Measurements from ENCODE around the gene SMAD3.

The SMAD3 gene

DNA sequence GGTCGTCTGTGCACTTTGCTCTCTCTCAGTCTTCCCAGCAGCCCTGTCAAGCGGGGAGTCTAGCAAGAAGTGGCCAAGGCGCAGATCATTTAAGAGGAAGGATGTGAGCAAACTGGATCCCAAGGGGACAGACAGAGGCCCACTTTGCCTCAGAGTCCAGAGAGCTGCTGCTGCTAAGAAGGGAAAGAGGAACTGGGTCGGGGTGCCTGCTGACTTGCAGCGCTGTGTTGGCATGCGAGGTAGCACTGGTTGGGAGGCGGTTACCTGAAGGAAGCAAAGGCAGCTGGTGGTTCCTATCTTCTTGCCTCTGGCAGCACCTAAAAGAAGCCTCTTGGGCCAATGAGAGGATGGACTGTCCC, 28.1 kb downstream of the SMAD3 start:
- H3K9ac ChIP-seq (ENCODE audit: low read depth, low read length) = no peak overlapping the region
- H3K27me3 ChIP-seq (ENCODE audit: insufficient read depth, low read length) = no peaks in the 10 kb centered on the region
- whole genome bisulfite sequencing = 93% methylated on average over 7 of the region's 7 CpGs
- H3K4me3 ChIP-seq (ENCODE audit: low read length) = no peak overlapping the region
- peaks cover 2% of the 10 kb centered on the region; the same call in 1 of the 2 replicates for H3K36me3 ChIP-seq (ENCODE audit: insufficient read depth, low read length)
- H3K27ac ChIP-seq (ENCODE audit: low read depth, low read length) = no peak overlapping the region
- H3K4me1 ChIP-seq (ENCODE audit: insufficient read depth, low read length) = peaks cover 49% of the 10 kb centered on the region
- H3K9me3 ChIP-seq (ENCODE audit: insufficient read depth, low read depth, low read length) = no peaks in the 10 kb centered on the region

GRCh38 chr15:67094001-67094826, 28.8 kb downstream of the SMAD3 start:
- no peak overlapping the region for H3K27ac ChIP-seq (ENCODE audit: low read depth, low read length)
- 85% methylated on average over 15 of the region's 15 CpGs for WGBS
- H3K9me3 ChIP-seq (ENCODE audit: insufficient read depth, low read depth, low read length) = no peaks in the 10 kb centered on the region
- no peaks in the 10 kb centered on the region for H3K27me3 ChIP-seq (ENCODE audit: insufficient read depth, low read length)
- no peak overlapping the region for H3K4me3 ChIP-seq (ENCODE audit: low read length)
- H3K4me1 ChIP-seq (ENCODE audit: insufficient read depth, low read length) = peaks cover 54% of the 10 kb centered on the region
- H3K9ac ChIP-seq (ENCODE audit: low read depth, low read length) = no peak overlapping the region
- H3K36me3 ChIP-seq (ENCODE audit: insufficient read depth, low read length) = peaks cover 2% of the 10 kb centered on the region; the same call in 1 of the 2 replicates

DNA sequence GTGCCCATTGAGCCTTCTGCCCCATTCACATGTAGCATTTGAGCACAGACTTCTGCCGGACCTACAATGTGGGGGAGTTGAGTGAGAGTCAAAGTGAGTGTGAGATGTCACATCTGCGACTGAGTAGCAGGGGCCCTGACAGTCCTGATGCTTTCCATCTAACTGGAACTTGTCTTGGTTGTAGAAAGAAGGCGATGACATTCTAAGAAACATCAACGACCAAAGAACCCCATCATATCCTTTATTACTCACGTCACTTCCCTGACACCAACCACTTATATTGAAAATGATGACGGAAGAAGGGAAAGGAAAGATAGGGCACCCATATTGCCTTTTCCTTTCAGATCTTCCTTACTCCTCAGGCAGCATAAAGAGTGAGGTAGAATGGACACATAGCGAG, 30.5 kb downstream of the SMAD3 start:
- 93% methylated on average over 6 of the region's 7 CpGs for WGBS
- H3K4me3 ChIP-seq (ENCODE audit: low read length) = no peak overlapping the region
- H3K27me3 ChIP-seq (ENCODE audit: insufficient read depth, low read length) = no peaks in the 10 kb centered on the region
- H3K27ac ChIP-seq (ENCODE audit: low read depth, low read length) = no peak overlapping the region
- H3K4me1 ChIP-seq (ENCODE audit: insufficient read depth, low read length) = peaks cover 37% of the 10 kb centered on the region
- no peak overlapping the region for H3K9ac ChIP-seq (ENCODE audit: low read depth, low read length)
- no peaks in the 10 kb centered on the region for H3K9me3 ChIP-seq (ENCODE audit: insufficient read depth, low read depth, low read length)
- peaks cover 2% of the 10 kb centered on the region; the same call in 1 of the 2 replicates for H3K36me3 ChIP-seq (ENCODE audit: insufficient read depth, low read length)

- Histone ChIP-seq H3K27ac (ENCODE audit: low read depth, low read length) (no peak overlapping the region), H3K4me1 (ENCODE audit: insufficient read depth, low read length) (peaks cover 29% of the 10 kb centered on the region), H3K9ac (ENCODE audit: low read depth, low read length) (no peak overlapping the region), H3K36me3 (ENCODE audit: insufficient read depth, low read length) (peaks cover 2% of the 10 kb centered on the region; the same call in 1 of the 2 replicates), H3K27me3 (ENCODE audit: insufficient read depth, low read length) (no peaks in the 10 kb centered on the region), H3K9me3 (ENCODE audit: insufficient read depth, low read depth, low read length) (no peaks in the 10 kb centered on the region), H3K4me3 (ENCODE audit: low read length) (no peak overlapping the region)
- 86% methylated on average over 2 of the region's 2 CpGs for WGBS
These were observed 31.3 kb downstream of the SMAD3 start for GRCh38 chr15:67096546-67097294.

GRCh38 chr15:67097424-67097823, 32.0 kb downstream of the SMAD3 start:
- H3K36me3 ChIP-seq (ENCODE audit: insufficient read depth, low read length) = peaks cover 2% of the 10 kb centered on the region; the same call in 1 of the 2 replicates
- 98% methylated on average over 4 of the region's 4 CpGs for WGBS
- no peak overlapping the region for H3K4me3 ChIP-seq (ENCODE audit: low read length)
- no peaks in the 10 kb centered on the region for H3K27me3 ChIP-seq (ENCODE audit: insufficient read depth, low read length)
- peaks cover 22% of the 10 kb centered on the region for H3K4me1 ChIP-seq (ENCODE audit: insufficient read depth, low read length)
- no peak overlapping the region for H3K9ac ChIP-seq (ENCODE audit: low read depth, low read length)
- no peak overlapping the region for H3K27ac ChIP-seq (ENCODE audit: low read depth, low read length)
- no peaks in the 10 kb centered on the region for H3K9me3 ChIP-seq (ENCODE audit: insufficient read depth, low read depth, low read length)

DNA sequence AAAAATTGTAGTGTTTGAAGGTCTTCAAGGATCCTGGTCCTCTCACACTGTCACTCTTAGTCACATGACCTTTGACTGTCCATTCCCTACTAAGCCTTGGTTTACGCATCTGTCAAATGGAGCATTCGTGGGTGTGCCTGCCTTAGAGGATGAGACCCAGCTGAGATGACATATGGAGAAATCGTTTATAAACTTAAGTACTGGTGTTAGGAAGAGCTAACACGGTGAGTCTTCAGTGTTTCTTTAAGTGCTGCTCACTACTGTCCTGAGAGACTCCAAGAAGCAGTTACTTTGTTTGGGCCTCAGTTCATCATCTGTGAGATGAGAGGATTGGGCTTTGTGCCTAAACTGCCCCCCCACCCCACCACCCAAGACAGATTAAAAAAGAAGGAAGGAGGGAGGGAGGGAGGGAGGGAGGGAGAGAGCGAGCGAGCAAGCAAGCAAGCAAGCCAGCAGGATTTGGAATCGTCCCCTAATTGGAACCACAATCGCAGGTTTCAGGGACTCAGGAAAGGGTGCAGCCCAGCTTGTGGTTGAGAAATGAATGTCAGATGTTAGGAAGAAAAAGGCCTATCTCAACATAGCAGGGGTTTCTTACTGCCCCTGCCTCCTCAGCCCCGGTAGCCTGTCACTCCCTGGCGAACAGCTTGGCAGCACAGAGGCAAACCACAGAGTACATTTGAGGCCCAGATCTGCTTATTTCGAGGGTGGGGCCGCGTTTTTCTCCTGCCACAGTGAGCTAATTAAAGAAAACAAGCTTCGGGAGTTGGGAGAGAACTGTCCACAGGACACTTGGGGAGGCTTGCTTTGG, 32.7 kb downstream of the SMAD3 start:
- Histone ChIP-seq H3K4me1 (ENCODE audit: insufficient read depth, low read length) (peaks cover 18% of the 10 kb centered on the region), H3K9me3 (ENCODE audit: insufficient read depth, low read depth, low read length) (no peaks in the 10 kb centered on the region), H3K9ac (ENCODE audit: low read depth, low read length) (no peak overlapping the region), H3K27me3 (ENCODE audit: insufficient read depth, low read length) (no peaks in the 10 kb centered on the region), H3K4me3 (ENCODE audit: low read length) (no peak overlapping the region), H3K36me3 (ENCODE audit: insufficient read depth, low read length) (peaks cover 2% of the 10 kb centered on the region; the same call in 1 of the 2 replicates), H3K27ac (ENCODE audit: low read depth, low read length) (no peak overlapping the region)
- WGBS = 75% methylated on average over 14 of the region's 14 CpGs

DNA sequence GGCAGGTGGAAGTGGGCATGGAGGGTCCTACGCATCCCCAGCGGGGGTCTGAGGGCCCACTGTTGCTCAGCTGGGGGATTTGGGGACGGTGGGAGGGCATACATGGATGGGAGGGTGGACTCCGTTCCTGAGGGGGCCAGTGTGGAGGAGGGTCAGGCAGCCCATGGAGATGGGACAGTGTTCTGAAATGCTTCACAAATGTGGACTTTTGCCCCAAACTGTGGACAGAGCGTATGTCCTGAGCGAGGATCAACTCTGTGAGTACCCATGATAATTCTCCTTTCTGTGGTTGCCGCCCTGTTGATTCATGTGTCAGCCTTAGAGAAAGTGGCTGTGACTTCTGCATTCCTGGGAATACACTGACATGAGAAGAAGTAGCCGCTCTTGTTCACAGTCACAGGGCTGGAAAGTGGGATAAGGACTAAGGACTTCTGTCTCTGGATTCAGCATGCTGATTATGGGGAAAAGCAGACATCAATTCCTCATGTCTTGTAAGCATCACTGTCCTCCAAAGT, 33.4 kb downstream of the SMAD3 start:
- H3K4me1 ChIP-seq (ENCODE audit: insufficient read depth, low read length) = peaks cover 19% of the 10 kb centered on the region
- no peak overlapping the region for H3K9ac ChIP-seq (ENCODE audit: low read depth, low read length)
- H3K9me3 ChIP-seq (ENCODE audit: insufficient read depth, low read depth, low read length) = no peaks in the 10 kb centered on the region
- H3K36me3 ChIP-seq (ENCODE audit: insufficient read depth, low read length) = peaks cover 2% of the 10 kb centered on the region; the same call in 1 of the 2 replicates
- no peak overlapping the region for H3K27ac ChIP-seq (ENCODE audit: low read depth, low read length)
- no peak overlapping the region for H3K4me3 ChIP-seq (ENCODE audit: low read length)
- H3K27me3 ChIP-seq (ENCODE audit: insufficient read depth, low read length) = no peaks in the 10 kb centered on the region
- WGBS = 83% methylated on average over 8 of the region's 8 CpGs

DNA sequence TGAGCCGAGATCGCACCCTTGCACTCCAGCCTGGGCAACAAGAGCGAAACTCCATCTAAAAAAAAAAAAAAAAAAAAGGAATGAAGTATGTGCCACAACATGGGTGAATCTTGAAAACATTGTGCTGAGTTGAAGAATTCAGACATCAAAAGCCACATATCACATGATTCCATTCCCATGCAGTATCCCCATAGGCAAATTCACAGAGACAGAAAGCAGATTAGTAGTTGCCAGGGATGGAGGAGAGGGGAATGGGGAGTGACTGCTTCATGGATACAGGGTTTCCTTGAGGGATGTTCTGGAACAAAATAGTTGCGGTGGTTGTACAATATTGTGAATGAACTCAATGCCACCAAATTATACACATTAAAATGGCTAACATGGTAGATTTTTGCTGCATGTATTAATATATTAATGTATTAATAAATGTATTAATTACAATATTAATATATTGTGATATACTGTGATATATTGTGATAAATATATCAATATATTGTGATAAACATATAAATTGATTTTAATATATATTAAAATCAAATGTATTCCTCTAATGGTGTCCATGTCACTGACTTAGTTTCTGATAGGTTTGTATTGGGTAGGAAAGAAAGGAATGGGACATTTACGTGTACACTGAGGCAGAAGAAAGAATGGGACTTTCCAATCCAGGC, 34.9 kb downstream of the SMAD3 start:
- peaks cover 27% of the 10 kb centered on the region for H3K4me1 ChIP-seq (ENCODE audit: insufficient read depth, low read length)
- no peak overlapping the region for H3K4me3 ChIP-seq (ENCODE audit: low read length)
- H3K36me3 ChIP-seq (ENCODE audit: insufficient read depth, low read length) = peaks cover 2% of the 10 kb centered on the region; the same call in 1 of the 2 replicates
- no peak overlapping the region for H3K9ac ChIP-seq (ENCODE audit: low read depth, low read length)
- WGBS = 78% methylated on average over 1 of the region's 5 CpGs
- H3K9me3 ChIP-seq (ENCODE audit: insufficient read depth, low read depth, low read length) = no peaks in the 10 kb centered on the region
- H3K27ac ChIP-seq (ENCODE audit: low read depth, low read length) = no peak overlapping the region
- H3K27me3 ChIP-seq (ENCODE audit: insufficient read depth, low read length) = no peaks in the 10 kb centered on the region

- peaks cover 33% of the 10 kb centered on the region for H3K4me1 ChIP-seq (ENCODE audit: insufficient read depth, low read length)
- H3K4me3 ChIP-seq (ENCODE audit: low read length) = no peak overlapping the region
- H3K27ac ChIP-seq (ENCODE audit: low read depth, low read length) = no peak overlapping the region
- 91% methylated on average over 7 of the region's 7 CpGs for WGBS
- H3K9ac ChIP-seq (ENCODE audit: low read depth, low read length) = no peak overlapping the region
- H3K9me3 ChIP-seq (ENCODE audit: insufficient read depth, low read depth, low read length) = no peaks in the 10 kb centered on the region
- peaks cover 1% of the 10 kb centered on the region; the same call in 1 of the 2 replicates for H3K36me3 ChIP-seq (ENCODE audit: insufficient read depth, low read length)
- H3K27me3 ChIP-seq (ENCODE audit: insufficient read depth, low read length) = no peaks in the 10 kb centered on the region
These were observed 35.6 kb downstream of the SMAD3 start for GRCh38 chr15:67100801-67101581.

Measured in HUES64 (cell line).